ENCODE results near the gene MITF.

GRCh38 chr3:69970827-69971226, 231.6 kb downstream of the MITF start:
- TF ChIP-seq POLR2AphosphoS5 (IDR thresholded peaks at IDR 0.05; ENCODE audit: low read depth, low read length) = no peak
- TF ChIP-seq TAF1 (IDR thresholded peaks at IDR 0.05; ENCODE audit: low read depth, low read length) = no peak

Measured in GM12891 (cell line).